Measurements from ENCODE around the gene ATP9A. TPM values are rescaled to one million over a fixed set of nuclear protein-coding genes. Genes with fewer than 3 reads are reported as not detected.

Gene ATP9A
- total RNA-seq, 1 donor from 2014 or later, result 37.6 TPM

- Histone ChIP-seq H3K27me3 (ENCODE audit: control insufficient read depth, insufficient read depth, low read length) (peaks cover 14% of the 10 kb centered on the region), H3K36me3 (ENCODE audit: control insufficient read depth, insufficient read depth, low read length) (no peaks in the 10 kb centered on the region), H3K4me3 (ENCODE audit: low read depth, low read length) (no peak overlapping the region)
- TF ChIP-seq, protein P1, sequence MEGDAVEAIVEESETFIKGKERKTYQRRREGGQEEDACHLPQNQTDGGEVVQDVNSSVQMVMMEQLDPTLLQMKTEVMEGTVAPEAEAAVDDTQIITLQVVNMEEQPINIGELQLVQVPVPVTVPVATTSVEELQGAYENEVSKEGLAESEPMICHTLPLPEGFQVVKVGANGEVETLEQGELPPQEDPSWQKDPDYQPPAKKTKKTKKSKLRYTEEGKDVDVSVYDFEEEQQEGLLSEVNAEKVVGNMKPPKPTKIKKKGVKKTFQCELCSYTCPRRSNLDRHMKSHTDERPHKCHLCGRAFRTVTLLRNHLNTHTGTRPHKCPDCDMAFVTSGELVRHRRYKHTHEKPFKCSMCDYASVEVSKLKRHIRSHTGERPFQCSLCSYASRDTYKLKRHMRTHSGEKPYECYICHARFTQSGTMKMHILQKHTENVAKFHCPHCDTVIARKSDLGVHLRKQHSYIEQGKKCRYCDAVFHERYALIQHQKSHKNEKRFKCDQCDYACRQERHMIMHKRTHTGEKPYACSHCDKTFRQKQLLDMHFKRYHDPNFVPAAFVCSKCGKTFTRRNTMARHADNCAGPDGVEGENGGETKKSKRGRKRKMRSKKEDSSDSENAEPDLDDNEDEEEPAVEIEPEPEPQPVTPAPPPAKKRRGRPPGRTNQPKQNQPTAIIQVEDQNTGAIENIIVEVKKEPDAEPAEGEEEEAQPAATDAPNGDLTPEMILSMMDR (IDR thresholded peaks at IDR 0.05; ENCODE audit: insufficient read depth, low read length, poor library complexity, severe bottlenecking), result no peak
- no peak for DNase-seq (ENCODE audit: low read depth)
These were observed 31.2 kb upstream of the ATP9A start for GRCh38 chr20:51799401-51799860.

GRCh38 chr20:51797357-51798025 lies 29.3 kb upstream of the ATP9A start:
- TF ChIP-seq, protein P1 (IDR thresholded peaks at IDR 0.05; ENCODE audit: insufficient read depth, low read length, poor library complexity, severe bottlenecking), result no peak
- DNase-seq (ENCODE audit: low read depth), result no peak

DNA sequence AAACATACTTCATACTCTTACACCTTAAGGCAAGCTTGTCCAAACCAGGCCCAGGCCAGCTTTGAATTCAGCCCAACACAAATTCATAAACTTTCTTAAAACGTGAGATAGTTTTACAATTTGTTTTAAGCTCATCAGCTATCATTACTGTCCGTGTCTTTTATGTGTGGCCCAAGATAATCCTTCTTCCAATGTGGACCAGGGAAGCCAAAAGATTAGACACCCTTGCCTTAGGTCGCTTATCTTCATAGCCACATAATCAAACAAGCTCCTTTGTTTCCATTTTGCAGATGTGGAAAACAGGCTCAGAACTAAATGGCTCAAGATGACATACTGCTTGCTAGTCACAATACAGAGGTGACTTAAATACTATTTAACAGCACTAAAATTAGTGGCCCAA lies 28.1 kb upstream of the ATP9A start:
- no peaks in the 10 kb centered on the region for H3K36me3 ChIP-seq (ENCODE audit: control insufficient read depth, insufficient read depth, low read length)
- DNase-seq (ENCODE audit: low read depth), result no peak
- H3K4me3 ChIP-seq (ENCODE audit: low read depth, low read length), result no peak overlapping the region
- TF ChIP-seq, protein P1 (IDR thresholded peaks at IDR 0.05; ENCODE audit: insufficient read depth, low read length, poor library complexity, severe bottlenecking), result no peak
- peaks cover 6% of the 10 kb centered on the region for H3K27me3 ChIP-seq (ENCODE audit: control insufficient read depth, insufficient read depth, low read length)

More at GRCh38 chr20:51797357-51798025, 29.3 kb upstream of the ATP9A start:
- H3K36me3 ChIP-seq (ENCODE audit: control insufficient read depth, insufficient read depth, low read length), result no peaks in the 10 kb centered on the region
- H3K4me3 ChIP-seq (ENCODE audit: low read depth, low read length), result no peak overlapping the region
- H3K27me3 ChIP-seq (ENCODE audit: control insufficient read depth, insufficient read depth, low read length), result peaks cover 14% of the 10 kb centered on the region

- TF ChIP-seq, protein P1 (IDR thresholded peaks at IDR 0.05; ENCODE audit: insufficient read depth, low read length, poor library complexity, severe bottlenecking), result no peak
- no peak overlapping the region for H3K4me3 ChIP-seq (ENCODE audit: low read depth, low read length)
- no peaks in the 10 kb centered on the region for H3K27me3 ChIP-seq (ENCODE audit: control insufficient read depth, insufficient read depth, low read length)
- no peak for DNase-seq (ENCODE audit: low read depth)
- no peaks in the 10 kb centered on the region for H3K36me3 ChIP-seq (ENCODE audit: control insufficient read depth, insufficient read depth, low read length)
These were observed 24.8 kb upstream of the ATP9A start for GRCh38 chr20:51792960-51793359.

- DNase-seq (ENCODE audit: low read depth), result no peak
- TF ChIP-seq, protein P1 (IDR thresholded peaks at IDR 0.05; ENCODE audit: insufficient read depth, low read length, poor library complexity, severe bottlenecking), result no peak
- Histone ChIP-seq H3K27me3 (ENCODE audit: control insufficient read depth, insufficient read depth, low read length) (no peaks in the 10 kb centered on the region), H3K4me3 (ENCODE audit: low read depth, low read length) (no peak overlapping the region), H3K36me3 (ENCODE audit: control insufficient read depth, insufficient read depth, low read length) (no peaks in the 10 kb centered on the region)
These were observed 23.4 kb upstream of the ATP9A start for GRCh38 chr20:51791626-51792025.

GRCh38 chr20:51790256-51790655 lies 22.1 kb upstream of the ATP9A start:
- H3K4me3 ChIP-seq (ENCODE audit: low read depth, low read length), result no peak overlapping the region
- H3K27me3 ChIP-seq (ENCODE audit: control insufficient read depth, insufficient read depth, low read length), result no peaks in the 10 kb centered on the region

More at GRCh38 chr20:51790256-51790655, 22.1 kb upstream of the ATP9A start:
- TF ChIP-seq, protein P1 (IDR thresholded peaks at IDR 0.05; ENCODE audit: insufficient read depth, low read length, poor library complexity, severe bottlenecking), result no peak
- H3K36me3 ChIP-seq (ENCODE audit: control insufficient read depth, insufficient read depth, low read length), result no peaks in the 10 kb centered on the region
- no peak for DNase-seq (ENCODE audit: low read depth)
